Pons (tissue), 1 donor: ENCODE results near the gene ZNF22.
"Not testable (repeated sequence)": the region's sequence is repeated elsewhere in the genome, so short reads cannot be mapped to it uniquely, and the experiment has no call there.

Experiments used
- DNase-seq: peaks from one replicate; pipeline ENCODE4 v3.0.0-alpha.2; 2016; ENCODE audit warnings: low spot score

The ZNF22 gene

GRCh38 chr10:44991571-44991970 is 9.2 kb upstream of the ZNF22 start:
- no peak for DNase-seq

DNA sequence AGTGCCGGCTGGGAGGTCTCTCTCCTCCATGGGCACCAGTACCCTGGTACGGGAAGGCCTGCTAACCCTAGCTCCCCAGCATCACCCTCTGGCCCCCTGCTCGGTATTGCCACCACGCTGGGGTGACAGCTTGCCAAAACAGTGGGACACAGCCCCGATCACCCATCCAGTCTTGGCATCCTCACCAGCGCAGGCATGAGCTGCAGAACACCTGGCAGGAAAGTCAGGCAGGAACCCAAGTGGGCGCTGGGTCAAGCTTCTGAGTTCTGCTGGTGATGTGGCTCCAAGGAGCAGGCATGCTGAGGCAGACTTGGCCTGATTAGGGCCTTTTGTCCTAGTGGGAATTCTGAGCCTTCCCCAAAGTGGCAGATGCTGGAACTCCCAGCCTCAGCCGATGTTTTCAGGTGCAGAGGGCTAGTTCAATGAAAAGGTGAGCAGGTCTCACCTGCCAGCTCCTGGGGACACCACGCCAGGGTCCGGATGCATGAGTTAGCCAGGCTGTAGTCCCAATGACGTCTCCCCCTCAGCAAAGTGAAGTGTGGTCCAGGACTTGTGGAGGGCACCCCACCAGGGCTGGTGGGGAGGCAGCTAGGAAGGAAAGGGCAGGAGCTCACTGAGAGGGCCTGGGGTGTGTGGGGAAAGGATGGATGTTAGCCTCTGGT is 8.5 kb upstream of the ZNF22 start:
- no peak for DNase-seq

DNA sequence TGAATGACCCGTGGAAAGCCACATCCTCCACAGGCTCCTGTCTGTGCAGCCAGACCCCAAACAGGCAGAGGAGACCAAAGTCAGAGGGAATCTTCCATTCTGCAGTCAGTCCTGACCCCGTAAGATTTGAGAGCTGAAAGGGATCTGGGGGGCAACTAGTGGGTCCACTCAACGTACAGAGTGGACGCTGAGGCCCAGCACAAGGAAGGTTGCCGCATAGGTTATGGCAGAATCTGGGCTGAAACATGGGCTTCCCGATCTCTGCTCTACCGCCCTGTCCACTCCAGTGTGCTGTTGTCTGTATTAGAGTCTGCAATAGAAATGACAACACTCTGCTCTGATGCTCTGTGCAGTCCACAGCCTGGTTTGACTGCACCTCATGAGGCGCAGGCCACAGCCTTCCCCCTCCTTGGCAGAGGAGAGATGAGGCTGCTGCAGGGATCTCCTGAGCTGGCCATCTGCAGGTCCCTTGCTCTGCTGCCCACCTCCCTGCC is 7.9 kb upstream of the ZNF22 start:
- DNase-seq = no peak

GRCh38 chr10:44993226-44993921 is 7.3 kb upstream of the ZNF22 start:
- DNase-seq = no peak

DNA sequence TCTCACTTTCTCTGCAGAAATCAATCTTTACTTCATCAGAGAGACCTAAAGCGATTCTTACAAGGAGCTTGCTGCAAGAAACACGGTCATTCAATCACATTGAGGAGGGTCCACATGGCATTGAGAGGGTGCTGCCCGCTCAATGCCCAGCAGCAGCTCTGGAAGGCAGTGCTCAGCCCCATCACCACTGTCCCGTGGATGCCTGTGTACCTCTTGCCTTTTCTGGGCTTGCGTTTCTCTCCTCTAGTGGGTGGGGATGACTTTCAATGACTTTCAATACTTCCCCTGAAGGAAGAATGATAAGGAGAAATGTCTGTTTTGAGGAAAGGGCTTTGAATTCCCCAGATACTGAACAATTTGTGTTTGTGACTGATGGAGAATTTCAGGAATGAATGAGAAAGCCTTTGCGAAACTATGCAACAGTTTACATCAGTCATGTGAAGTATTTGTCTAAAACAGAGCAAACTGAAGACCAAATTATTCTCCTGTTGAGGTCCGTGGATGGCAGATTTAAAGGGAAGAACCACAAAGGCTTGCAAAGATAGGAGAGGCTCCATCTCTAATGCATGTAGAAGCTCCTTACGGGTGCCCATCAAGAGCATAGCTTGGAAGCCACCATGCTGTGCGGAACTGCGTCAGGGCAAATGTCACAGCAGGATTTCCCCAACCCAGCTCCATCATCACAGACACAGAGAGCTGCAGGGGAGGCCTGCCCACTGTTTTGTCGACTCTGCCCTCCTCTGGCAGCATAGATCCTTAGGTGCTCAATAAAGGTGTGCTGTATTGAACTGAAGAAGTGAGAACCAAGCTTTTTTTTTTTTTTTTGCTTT is 6.6 kb upstream of the ZNF22 start:
- DNase-seq = no peak

GRCh38 chr10:44994752-44995530 is 5.8 kb upstream of the ZNF22 start:
- DNase-seq = no peak

DNA sequence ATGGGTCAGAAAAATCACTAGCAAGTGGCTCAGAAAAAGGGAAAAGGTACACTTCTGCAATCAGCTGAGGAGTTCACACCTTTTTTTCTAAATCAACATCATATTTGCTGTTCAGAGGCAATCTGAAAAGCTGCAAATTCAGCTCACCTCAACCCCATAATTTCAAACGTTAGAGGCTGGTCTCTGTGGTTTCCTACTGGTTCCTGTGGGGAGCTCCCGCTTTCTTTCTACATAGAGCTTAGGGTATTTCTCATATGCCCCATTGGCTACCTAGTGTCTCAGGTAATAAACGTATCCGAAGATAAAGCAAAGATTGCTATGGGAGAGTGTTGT is 5.2 kb upstream of the ZNF22 start:
- DNase-seq = no peak

- DNase-seq = peak; percentile 77
These were observed 4.6 kb upstream of the ZNF22 start for GRCh38 chr10:44995914-44996669.

DNA sequence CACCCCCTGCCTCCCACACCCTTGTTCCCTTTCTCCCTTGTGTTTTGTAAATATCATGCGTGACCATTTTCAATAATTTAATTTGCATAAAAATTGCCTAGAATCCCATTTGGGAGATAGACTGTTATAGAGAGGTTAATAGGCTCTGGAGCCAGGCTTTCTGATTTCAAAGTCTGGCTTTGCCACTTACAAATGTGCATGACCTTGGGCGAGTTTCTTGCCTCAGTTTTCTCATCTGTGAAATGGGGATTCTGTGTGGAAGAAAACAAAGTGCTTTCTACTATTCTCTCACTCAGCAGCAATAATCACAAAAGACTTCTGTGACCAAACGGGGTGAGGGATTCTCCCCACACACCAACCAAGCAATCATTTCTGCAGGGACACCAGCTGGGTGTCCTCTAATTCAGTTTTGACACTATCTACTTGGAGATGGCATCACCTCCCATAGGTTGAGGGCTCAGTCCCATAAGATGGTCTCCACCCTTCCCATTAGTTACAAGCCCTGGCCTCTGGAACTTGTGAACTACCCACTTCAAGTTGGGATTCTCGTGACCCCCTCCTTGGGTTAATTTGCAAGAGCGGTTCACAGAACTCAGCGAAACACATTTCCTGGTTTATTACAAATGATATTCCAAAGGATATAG is 3.5 kb upstream of the ZNF22 start:
- no peak for DNase-seq

DNA sequence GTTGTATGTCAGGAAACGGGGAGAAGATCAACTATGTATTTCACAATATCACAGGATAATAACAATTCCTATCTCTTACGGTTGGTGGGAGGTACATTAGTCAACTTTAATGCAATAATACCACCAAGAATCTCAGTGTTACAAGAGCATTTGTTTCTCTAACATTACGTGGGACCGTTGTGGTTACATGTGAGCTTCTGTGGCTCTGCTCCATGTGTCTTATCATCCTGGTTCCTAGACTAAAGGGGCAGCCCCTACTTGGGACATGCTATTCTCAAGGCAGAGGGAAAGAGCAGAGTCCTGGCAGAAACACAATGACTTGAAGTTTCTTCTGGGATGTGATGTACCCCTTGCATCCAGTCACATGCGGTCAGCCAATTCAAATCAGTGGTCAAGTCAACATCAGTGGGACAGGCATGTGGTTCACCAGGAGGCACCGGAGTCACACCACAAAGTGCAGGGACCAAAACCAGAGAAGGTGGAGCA is 2.5 kb upstream of the ZNF22 start:
- DNase-seq = no peak

GRCh38 chr10:45000138-45000751 is 478 bp upstream of the ZNF22 start:
- no peak for DNase-seq

DNA sequence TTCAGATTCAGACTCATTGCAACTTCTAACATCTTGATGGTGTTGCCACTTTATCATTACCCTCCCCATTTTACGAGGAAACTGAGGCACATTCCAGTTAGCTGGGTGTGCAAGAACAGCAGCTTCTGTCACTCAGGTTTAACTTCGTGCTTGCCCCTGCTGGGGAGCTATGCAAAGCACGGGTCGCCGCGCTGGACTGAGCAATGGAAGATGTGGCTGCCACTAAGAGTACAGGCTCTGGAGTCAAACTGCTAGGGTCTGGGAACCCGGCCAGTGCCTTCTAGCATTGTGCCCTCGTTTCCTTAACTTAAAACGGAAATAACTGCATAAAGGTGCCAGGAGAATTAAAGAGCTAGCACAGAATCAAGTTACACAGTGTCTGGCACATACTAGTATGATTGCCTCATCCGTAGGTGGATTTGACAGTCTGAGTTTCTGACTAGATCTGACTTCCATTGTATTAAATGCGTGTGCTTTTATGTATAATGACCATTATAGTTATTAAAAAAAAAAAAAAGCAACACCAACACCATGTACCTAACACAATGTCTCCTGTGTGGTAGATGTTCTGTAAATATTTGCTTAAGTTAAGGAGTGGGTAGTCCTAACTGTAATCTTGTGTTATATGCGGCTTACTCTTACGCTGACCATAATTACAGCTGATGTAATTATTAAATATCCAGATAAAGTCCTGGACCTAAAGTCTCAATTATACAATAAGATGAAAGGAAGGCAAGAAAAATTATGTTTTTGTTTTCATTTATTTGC is 842 bp downstream of the ZNF22 start:
- DNase-seq = peak; percentile 59

- DNase-seq = no peak
These were observed 2.8 kb downstream of the ZNF22 start for GRCh38 chr10:45003432-45004000.

- no peak for DNase-seq
These were observed 3.9 kb downstream of the ZNF22 start for GRCh38 chr10:45004661-45005060.

DNA sequence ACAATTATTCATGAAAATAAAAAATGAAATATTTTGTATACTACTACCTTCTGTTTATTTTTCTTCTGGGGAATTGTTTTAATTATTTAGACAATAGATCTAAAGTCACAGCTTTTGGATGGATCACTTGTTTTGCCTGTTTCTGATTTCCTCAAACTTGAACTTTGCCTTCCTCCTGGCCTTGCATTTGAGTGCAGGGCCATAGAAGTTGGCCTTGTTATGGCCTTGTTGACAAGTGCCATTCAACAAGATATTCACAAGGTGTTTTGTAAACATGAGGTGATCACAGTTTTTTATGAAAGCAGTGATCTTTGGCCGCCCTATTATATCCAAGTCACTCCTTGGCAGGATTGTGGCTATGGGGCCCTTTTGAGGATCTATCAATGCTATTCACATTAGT is 4.6 kb downstream of the ZNF22 start:
- DNase-seq = no peak

DNA sequence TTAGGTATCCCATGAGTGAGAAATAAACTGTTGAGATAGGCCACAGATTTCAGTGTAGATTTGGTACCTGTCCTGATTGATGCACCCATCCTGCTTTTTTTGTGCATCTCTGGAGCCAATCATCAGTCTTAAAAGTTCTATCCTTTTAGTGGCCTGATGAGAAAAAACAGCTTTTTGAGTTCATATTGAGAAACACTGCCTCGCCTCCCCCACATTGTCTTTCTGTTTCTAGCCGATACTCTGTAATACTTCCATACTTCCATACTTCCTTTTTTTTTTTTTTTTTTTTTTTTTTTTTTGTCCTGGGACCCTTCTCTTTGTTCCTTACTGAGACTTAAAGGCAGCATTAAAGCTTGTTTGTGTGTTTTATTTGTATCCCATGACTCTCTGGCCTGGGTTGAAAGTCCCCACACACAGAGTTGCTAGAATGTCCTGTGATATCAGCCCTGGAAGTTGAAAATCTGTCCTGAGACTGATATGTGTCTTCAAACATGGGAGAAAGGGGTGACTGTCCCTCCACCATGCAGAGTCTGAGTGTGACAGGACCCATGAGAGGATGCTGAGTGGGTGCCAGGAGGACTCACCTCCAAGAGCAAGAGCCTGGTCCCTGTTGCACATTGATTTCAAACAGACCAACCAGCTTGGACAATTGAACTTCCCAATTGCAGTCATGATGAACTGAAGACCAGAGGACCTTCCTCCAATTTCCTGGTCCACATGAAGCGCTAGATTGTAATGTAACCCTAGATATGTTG is 5.7 kb downstream of the ZNF22 start:
- no peak for DNase-seq

GRCh38 chr10:45008524-45009161 is 7.9 kb downstream of the ZNF22 start:
- peak; percentile 97 for DNase-seq

DNA sequence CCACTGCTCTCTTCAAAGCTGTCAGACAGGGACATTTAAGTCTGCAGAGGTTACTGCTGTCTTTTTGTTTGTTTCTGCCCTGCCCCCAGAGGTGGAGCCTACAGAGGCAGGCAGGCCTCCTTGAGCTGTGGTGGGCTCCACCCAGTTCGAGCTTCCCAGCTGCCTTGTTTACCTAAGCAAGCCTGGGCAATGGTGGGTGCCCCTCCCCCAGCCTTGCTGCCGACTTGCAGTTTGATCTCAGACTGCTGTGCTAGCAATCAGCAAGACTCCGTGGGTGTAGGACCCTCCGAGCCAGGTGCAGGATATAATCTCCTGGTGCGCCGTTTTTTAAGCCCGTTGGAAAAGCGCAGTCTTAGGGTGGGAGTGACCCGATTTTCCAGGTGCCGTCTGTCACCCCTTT is 13.8 kb downstream of the ZNF22 start:
- not testable (repeated sequence) for DNase-seq
